ENCODE results near the gene RNF123. TPM values are rescaled to one million over a fixed set of nuclear protein-coding genes. Genes with fewer than 3 reads are reported as not detected.

RNF123 gene
- total RNA-seq, 1 experiment from 2014 or later, result 23.1 TPM

- intact Hi-C loops (cut with micrococcal nuclease; ENCODE audit: unreplicated experiment) (no loop called here), in situ Hi-C loops (cut with HindIII; ENCODE audit: low pct_unique_long_range_greater_than_20kb, low sequenced_read_pairs) (no loop called here)
- H3K4me1 ChIP-seq (ENCODE audit: control insufficient read depth, insufficient read depth, low read length), result peaks cover 11% of the 10 kb centered on the region
- H3K27me3 ChIP-seq (ENCODE audit: control insufficient read depth, insufficient read depth, low read length), result no peaks in the 10 kb centered on the region
- H3K9me3 ChIP-seq (ENCODE audit: control insufficient read depth, insufficient read depth, low read depth, low read length), result no peaks in the 10 kb centered on the region
- peaks cover 4% of the 10 kb centered on the region for H3K36me3 ChIP-seq (ENCODE audit: control insufficient read depth, insufficient read depth, low read length)
- no peak for DNase-seq (ENCODE audit: low read depth, low spot score)
- CTCF ChIA-PET, result interaction anchor here (3.2 kb wide), 1 partner anchor 133 kb away, joined by 30 read pairs; no protein-coding TSS in a partner anchor
- ATAC-seq, result peak; percentile 9
- H3K27ac ChIP-seq (ENCODE audit: low read length), result peak overlapping the region; percentile 94
- H3K4me3 ChIP-seq (ENCODE audit: low read depth in 2 of 2, low read length in 2 of 2), result peak overlapping the region; percentile 54 to 85
- TF ChIP-seq POLR2AphosphoS5 (IDR thresholded peaks at IDR 0.05; ENCODE audit: low read depth, low read length), result no peak; the same call in 1 of the 2 replicates
- no peak for TF ChIP-seq SIN3A (IDR thresholded peaks at IDR 0.05; ENCODE audit: borderline replicate concordance, insufficient read depth, low read depth, low read length)
- TF ChIP-seq TCF7L2 (IDR thresholded peaks at IDR 0.05; ENCODE audit: low read depth, low read length), result no peak
- TF ChIP-seq, protein P1, sequence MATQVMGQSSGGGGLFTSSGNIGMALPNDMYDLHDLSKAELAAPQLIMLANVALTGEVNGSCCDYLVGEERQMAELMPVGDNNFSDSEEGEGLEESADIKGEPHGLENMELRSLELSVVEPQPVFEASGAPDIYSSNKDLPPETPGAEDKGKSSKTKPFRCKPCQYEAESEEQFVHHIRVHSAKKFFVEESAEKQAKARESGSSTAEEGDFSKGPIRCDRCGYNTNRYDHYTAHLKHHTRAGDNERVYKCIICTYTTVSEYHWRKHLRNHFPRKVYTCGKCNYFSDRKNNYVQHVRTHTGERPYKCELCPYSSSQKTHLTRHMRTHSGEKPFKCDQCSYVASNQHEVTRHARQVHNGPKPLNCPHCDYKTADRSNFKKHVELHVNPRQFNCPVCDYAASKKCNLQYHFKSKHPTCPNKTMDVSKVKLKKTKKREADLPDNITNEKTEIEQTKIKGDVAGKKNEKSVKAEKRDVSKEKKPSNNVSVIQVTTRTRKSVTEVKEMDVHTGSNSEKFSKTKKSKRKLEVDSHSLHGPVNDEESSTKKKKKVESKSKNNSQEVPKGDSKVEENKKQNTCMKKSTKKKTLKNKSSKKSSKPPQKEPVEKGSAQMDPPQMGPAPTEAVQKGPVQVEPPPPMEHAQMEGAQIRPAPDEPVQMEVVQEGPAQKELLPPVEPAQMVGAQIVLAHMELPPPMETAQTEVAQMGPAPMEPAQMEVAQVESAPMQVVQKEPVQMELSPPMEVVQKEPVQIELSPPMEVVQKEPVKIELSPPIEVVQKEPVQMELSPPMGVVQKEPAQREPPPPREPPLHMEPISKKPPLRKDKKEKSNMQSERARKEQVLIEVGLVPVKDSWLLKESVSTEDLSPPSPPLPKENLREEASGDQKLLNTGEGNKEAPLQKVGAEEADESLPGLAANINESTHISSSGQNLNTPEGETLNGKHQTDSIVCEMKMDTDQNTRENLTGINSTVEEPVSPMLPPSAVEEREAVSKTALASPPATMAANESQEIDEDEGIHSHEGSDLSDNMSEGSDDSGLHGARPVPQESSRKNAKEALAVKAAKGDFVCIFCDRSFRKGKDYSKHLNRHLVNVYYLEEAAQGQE (IDR thresholded peaks at IDR 0.05; ENCODE audit: insufficient read depth in 1 of 2, low read depth in 2 of 2, low read length in 1 of 2), result no peak
- TF ChIP-seq, protein P2, sequence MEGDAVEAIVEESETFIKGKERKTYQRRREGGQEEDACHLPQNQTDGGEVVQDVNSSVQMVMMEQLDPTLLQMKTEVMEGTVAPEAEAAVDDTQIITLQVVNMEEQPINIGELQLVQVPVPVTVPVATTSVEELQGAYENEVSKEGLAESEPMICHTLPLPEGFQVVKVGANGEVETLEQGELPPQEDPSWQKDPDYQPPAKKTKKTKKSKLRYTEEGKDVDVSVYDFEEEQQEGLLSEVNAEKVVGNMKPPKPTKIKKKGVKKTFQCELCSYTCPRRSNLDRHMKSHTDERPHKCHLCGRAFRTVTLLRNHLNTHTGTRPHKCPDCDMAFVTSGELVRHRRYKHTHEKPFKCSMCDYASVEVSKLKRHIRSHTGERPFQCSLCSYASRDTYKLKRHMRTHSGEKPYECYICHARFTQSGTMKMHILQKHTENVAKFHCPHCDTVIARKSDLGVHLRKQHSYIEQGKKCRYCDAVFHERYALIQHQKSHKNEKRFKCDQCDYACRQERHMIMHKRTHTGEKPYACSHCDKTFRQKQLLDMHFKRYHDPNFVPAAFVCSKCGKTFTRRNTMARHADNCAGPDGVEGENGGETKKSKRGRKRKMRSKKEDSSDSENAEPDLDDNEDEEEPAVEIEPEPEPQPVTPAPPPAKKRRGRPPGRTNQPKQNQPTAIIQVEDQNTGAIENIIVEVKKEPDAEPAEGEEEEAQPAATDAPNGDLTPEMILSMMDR (IDR thresholded peaks at IDR 0.05), result no peak
- TSS peak; percentile 75 for BruUV-seq (replicated peaks)
- POLR2A ChIA-PET, result no interaction called here
Observed at GRCh38 chr3:49673121-49673714, 16.1 kb upstream of the RNF123 start.

DNA sequence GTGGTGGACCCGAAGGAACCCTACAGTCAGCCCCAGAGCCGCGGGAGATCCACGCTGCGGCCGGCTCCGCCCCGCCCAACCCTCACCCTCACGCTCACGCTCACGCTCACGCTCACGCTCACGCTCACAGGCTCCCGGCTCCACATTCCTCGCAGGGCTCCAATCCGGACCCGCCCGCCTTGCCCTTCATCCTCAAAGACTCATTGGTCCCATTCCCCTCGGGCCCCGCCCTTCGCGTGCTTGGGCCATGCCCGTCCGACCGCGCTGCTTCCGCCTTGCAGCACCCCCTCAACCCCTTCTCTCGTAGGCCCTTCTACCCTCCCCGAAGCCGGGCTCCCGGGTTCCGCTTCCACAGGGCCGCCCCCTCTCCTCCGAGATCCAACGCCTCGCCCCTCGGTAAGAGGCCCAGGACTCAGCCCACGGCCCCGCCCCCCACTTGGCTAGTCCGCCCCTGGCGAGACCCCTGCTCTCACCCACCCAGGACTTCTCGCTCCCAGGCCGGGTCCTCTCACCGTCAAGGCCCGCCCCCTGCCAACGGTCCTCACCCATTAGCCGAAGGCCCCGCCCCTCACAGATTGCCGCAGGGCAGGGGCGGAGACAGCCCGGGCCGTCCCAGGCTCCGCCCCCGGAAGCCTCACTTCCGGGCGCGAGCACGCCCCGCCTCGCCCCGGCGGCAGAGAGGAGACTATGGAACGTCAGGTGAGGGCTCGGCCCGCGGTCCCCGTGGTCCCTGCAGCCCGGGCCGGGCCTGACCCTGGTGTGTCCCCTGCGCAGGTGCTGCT is 15.5 kb upstream of the RNF123 start, which contains the start of gene APEH:
TSS of gene APEH (plus strand) at position 637 of the 782 bp plus-strand sequence. CDS start at position 688, 51 bp downstream.
- DNase-seq (ENCODE audit: low read depth, low spot score), result peak; percentile 67
- intact Hi-C loops (cut with micrococcal nuclease; ENCODE audit: unreplicated experiment), result no loop called here
- H3K36me3 ChIP-seq (ENCODE audit: control insufficient read depth, insufficient read depth, low read length), result peaks cover 4% of the 10 kb centered on the region
- in situ Hi-C loops (cut with HindIII; ENCODE audit: low pct_unique_long_range_greater_than_20kb, low sequenced_read_pairs), result no loop called here
- CTCF ChIA-PET, result interaction anchor here (3.2 kb wide), 1 partner anchor 134 kb away, joined by 30 read pairs; no protein-coding TSS in a partner anchor
- H3K4me3 ChIP-seq (ENCODE audit: low read depth in 2 of 2, low read length in 2 of 2), result peak within 1 kb of the TSS; percentile 54 to 85
- H3K4me1 ChIP-seq (ENCODE audit: control insufficient read depth, insufficient read depth, low read length), result peaks cover 11% of the 10 kb centered on the region
- peak within 1 kb of the TSS; percentile 94 for H3K27ac ChIP-seq (ENCODE audit: low read length)
- TF ChIP-seq TCF7L2 (IDR thresholded peaks at IDR 0.05; ENCODE audit: low read depth, low read length) (peak; percentile 31; the same call in 1 of the 2 replicates), SIN3A (IDR thresholded peaks at IDR 0.05; ENCODE audit: borderline replicate concordance, insufficient read depth, low read depth, low read length) (no peak), POLR2AphosphoS5 (IDR thresholded peaks at IDR 0.05; ENCODE audit: low read depth, low read length) (peak; percentile 45; the same call in 1 of the 2 replicates)
- TF ChIP-seq, protein P1 (IDR thresholded peaks at IDR 0.05; ENCODE audit: insufficient read depth in 1 of 2, low read depth in 2 of 2, low read length in 1 of 2), result peak in 1 of 2 experiments; percentile 15; a peak in 1 of 4 replicates
- TF ChIP-seq, protein P2 (IDR thresholded peaks at IDR 0.05), result no peak
- H3K9me3 ChIP-seq (ENCODE audit: control insufficient read depth, insufficient read depth, low read depth, low read length), result no peaks in the 10 kb centered on the region
- POLR2A ChIA-PET, result no interaction called here
- ATAC-seq, result peak; percentile 91
- BruUV-seq (replicated peaks), result no TSS peak
- no peaks in the 10 kb centered on the region for H3K27me3 ChIP-seq (ENCODE audit: control insufficient read depth, insufficient read depth, low read length)

Data from Panc1 (cell line).